HG02571 (cell line): ENCODE data around the gene PPME1.

Experiments used
- ATAC-seq: cut with Tn5 transposase; IDR thresholded peaks from one replicate; pipeline ENCODE4 v1.9.1; 2021; ENCODE audit warnings: mild to moderate bottlenecking, moderate library complexity; ENCODE audit not compliant: unreplicated experiment

The PPME1 gene

DNA sequence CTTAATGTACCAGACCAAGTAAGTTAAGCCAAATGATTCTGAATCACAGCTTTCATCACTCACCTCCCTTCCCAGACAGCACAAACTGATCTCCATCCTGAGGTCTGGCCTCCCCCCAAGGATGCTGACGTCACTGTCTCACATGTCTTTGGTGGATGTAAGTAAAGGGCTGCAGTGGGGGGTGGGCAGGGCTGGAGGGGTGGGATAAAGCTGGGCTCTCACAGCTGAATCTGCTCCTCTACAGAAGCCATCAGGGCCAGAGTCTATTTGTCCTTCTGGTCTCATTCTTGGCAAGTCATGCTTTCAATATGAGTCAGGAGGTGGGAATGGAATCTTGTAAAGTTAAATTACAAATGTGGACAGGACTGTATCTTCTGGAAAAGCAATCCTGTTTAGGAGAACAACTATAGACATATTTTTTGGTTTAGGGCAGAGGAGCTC lies 107.7 kb downstream of the PPME1 start:
- no peak for ATAC-seq

DNA sequence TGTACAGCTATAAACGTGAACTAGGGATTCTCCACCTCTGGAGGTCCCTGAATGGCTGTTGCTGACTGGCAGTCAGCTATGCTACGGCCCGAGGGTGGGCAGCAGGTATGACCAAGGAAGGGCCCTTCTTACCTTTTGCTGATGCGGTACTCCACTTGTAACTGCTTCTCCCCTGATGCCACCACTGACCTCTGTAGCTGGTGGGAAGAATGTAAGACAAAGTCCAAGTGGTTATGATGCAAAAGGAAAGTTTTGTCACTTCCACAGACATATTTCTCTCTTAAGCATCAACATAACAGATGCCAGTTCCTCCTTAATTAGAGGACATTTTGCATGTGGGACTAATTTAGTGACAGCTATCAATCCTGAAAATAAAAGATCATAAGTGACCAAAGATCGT lies 108.2 kb downstream of the PPME1 start:
- ATAC-seq, result no peak

DNA sequence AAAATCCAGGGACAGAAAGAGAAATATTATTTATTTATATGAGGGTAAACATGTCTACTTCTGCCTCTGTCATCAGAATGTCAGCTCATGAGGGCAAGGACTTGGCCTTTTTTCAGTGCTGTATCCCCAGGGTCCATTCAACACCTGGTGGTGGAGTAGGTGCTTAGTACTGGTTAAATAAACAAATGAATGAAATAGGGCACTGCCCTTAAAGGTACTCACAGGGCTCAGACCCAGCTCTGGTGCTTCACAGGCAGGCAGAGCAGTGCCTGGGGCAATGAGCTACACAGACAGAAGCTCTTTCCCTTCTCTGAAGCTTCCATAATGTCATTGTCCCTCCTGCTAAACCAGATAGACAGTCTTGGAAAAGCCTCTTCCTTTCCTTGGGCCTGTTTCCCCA lies 109.4 kb downstream of the PPME1 start:
- no peak for ATAC-seq

DNA sequence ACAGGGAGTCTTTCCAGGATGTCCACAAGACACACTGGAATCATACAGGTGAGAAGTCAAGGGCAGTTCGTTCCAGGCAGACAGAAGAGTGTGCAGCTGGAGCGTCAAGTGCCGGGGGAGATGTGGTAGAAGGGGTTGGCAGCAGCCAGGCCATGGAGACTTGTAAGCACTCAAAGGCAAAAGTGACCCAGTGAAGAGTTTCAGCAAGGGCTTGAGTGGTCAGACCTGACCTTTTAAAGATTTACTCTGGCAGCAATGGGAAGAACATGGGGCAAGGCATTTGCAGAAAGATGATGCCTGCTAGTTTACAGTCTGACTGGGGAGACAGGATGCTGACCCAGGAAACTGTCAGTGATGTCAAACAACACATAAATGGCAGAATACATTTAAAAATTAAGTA lies 111.3 kb downstream of the PPME1 start:
- no peak for ATAC-seq

DNA sequence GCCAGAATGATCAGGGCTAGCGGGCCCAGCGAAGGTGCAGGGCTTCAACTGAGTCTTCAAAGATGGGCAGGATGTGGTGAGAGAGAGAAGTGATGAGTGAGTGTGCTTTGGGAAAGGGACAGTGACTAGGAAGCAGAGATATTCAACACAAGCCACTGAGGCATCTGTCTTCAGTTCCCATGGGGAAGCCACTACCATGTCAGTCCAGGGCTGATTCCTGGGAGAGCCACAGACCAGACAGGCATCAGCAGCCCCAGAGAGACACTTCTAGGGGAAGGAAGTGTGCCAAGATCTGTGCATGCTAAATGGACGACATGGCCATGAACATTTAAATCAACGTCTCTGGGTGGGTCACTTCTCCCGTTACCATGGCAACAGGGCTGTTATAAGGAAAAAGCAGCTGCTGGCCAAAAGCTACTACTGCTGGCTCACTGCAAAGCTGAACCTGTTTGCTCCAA lies 111.9 kb downstream of the PPME1 start:
- ATAC-seq, result no peak

DNA sequence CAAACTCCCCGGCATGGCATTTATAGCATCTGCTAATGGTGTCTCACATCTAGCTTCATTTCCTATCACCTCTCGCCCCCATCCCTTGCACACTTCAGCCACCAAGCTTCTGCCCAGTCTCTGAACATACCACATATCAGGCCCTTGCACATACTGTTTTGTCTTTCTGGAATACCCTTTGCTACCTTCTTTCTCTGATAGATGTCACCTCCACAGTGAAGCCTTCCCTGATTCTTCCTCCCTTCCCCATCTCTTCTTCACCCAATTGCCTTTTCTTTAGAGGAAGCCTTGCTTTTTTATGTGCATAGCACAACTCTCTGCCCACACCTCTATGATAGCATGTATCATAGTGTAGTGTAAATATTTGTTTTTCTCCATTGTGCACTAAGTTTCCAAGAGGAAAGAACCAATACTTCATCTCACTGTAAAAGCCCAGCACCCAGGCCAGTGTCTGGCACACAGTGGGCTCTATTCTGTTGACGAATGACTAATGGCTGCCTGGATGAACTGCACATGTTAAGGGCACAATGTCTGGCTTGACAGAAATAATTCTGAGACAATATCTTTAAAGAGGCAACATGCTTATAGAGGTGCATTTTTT lies 112.6 kb downstream of the PPME1 start:
- ATAC-seq, result no peak

DNA sequence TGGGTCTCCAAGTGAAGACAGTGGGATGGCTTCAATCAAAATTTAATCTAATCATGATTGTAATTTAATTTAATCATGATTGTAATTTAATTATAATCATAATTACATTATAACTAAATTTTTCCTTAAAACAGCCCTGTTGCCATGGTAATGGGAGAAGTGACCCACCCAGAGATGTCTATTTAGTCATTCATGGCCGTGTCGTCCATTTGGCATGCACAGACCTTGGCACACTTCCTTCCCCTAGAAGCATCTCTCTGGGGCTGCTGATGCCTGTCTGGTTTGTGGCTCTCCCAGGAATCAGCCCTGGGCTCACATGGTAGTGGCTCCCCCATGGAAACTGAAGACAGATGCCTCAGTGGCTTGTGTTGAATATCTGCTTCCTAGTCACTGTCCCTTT lies 113.4 kb downstream of the PPME1 start:
- ATAC-seq, result no peak

DNA sequence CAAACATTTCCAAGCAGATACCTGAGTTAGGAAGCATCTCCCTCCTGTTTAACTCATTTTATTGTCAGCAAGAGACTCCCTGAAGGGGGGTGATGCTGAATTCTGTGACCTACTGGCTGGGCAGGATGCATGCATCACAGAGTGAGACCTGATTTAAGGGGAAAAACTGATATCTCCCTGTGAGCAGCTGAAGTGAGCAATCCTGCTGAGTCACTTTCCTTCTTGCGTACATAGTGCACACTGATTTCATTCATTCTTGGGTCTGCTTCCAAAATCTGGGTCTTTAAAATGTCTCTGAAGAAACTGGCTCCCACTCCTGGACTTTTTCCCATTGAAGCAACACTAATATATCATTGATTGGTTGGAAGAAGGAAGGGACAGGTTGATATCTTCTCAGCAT lies 117.1 kb downstream of the PPME1 start:
- ATAC-seq, result no peak

DNA sequence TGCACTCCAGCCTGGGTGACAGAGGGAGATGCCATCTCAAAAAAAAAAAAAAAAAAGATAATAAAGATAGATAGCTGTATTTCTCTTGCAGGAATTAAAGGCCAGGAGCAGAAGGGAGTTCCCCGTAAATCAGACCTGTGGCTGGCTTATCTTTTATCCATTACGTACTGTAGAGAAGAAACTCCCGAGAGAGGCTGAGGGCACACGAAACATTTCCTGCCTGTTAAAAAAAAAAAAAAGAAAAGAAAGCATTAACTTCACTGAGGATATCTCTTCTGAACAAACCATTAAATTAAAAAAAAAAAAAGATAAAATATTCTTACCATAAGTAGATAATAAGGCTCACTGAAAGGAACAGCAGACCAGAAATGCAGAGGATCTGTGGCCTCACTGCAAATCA lies 117.8 kb downstream of the PPME1 start:
- ATAC-seq, result no peak

DNA sequence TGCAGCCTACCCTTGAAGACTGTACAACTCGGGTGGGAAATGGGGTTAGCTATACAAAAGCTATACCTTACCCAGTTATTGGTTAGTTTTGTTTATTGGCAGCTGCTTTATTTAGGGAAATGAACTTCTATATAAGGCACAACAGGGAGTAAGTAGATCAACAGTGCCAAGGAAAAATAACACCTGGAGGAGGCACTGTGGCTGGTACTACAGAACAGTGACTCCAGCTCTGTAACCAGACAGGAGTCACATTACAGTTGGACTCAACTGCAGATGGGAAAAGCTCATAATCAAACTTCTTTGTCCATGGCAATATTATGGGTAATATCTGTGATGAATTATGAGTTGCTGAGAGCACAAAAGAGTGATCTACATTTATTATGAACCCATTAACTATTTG lies 126.4 kb downstream of the PPME1 start:
- ATAC-seq, result no peak

DNA sequence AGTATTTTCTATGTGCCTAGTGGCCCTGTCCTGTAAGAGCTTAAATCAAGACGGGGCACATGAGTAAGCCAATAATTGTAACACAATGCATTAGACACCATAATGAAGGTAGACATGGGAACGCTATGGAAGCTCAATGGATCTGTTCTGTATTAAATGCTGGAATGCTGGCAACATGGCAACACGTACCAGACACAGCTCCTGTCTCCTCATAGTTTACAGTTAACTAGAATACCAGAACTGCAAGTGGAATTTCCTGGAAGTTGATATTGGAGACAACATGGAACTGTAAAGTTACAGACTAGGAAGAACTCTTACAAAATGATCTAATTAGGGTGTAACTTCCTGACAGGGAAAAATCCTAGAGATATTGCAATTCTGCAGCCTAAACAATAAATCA lies 127.9 kb downstream of the PPME1 start:
- ATAC-seq, result no peak
